NCI-H187 treated with DMSO at 0.1 percent for 48 hours (cell line): ENCODE data around the gene GPR180.
"Not testable (repeated sequence)": the region's sequence is repeated elsewhere in the genome, so short reads cannot be mapped to it uniquely, and the experiment has no call there.

Source experiments
- DNase-seq: peaks from one replicate; lab custom pipeline; 2025; lab: John Stamatoyannopoulos, UW

The GPR180 gene

GRCh38 chr13:94596575-94596971 is 5.1 kb upstream of the GPR180 start:
- no peak for DNase-seq

- DNase-seq, result no peak
Observed at GRCh38 chr13:94598281-94598680, 3.4 kb upstream of the GPR180 start.

- DNase-seq, result no peak
Observed at GRCh38 chr13:94599877-94600276, 1.8 kb upstream of the GPR180 start.

GRCh38 chr13:94602467-94602866 is 810 bp downstream of the GPR180 start:
- no peak for DNase-seq

- DNase-seq, result no peak
Observed at GRCh38 chr13:94607056-94607455, 5.4 kb downstream of the GPR180 start.

- DNase-seq, result no peak
Observed at GRCh38 chr13:94607939-94608338, 6.3 kb downstream of the GPR180 start.

- no peak for DNase-seq
Observed at GRCh38 chr13:94608586-94608985, 6.9 kb downstream of the GPR180 start.

GRCh38 chr13:94609196-94609595 is 7.5 kb downstream of the GPR180 start:
- no peak for DNase-seq

- DNase-seq, result no peak
Observed at GRCh38 chr13:94610475-94610874, 8.8 kb downstream of the GPR180 start.

GRCh38 chr13:94612050-94612449 is 10.4 kb downstream of the GPR180 start:
- no peak for DNase-seq

- no peak for DNase-seq
Observed at GRCh38 chr13:94613051-94613450, 11.4 kb downstream of the GPR180 start.

- no peak for DNase-seq
Observed at GRCh38 chr13:94617389-94618000, 15.8 kb downstream of the GPR180 start.

GRCh38 chr13:94620286-94620896 is 18.7 kb downstream of the GPR180 start:
- DNase-seq, result peak; percentile 15

- no peak for DNase-seq
Observed at GRCh38 chr13:94622344-94622743, 20.7 kb downstream of the GPR180 start.

- no peak for DNase-seq
Observed at GRCh38 chr13:94623316-94623715, 21.7 kb downstream of the GPR180 start.

- DNase-seq, result no peak
Observed at GRCh38 chr13:94630858-94631257, 29.2 kb downstream of the GPR180 start.

GRCh38 chr13:94632226-94632980 is 30.7 kb downstream of the GPR180 start:
- no peak for DNase-seq

- not testable (repeated sequence) for DNase-seq
Observed at GRCh38 chr13:94636096-94636495, 34.4 kb downstream of the GPR180 start.

- DNase-seq, result no peak
Observed at GRCh38 chr13:94636942-94637578, 35.4 kb downstream of the GPR180 start.

GRCh38 chr13:94637677-94638076 is 36.0 kb downstream of the GPR180 start:
- DNase-seq, result not testable (repeated sequence)

- DNase-seq, result no peak
Observed at GRCh38 chr13:94640721-94641120, 39.1 kb downstream of the GPR180 start.

GRCh38 chr13:94641409-94641941 is 39.8 kb downstream of the GPR180 start:
- peak; percentile 83 for DNase-seq

- no peak for DNase-seq
Observed at GRCh38 chr13:94646904-94647303, 45.2 kb downstream of the GPR180 start.
